NOMO-1 (cell line): Measurements from ENCODE around the gene TMEM255B.

Experiments
- DNase-seq, 2 experiments: peaks; one replicate each; lab custom pipeline; 2025; ENCODE audit not compliant: unreplicated experiment in 2 of 2; lab: John Stamatoyannopoulos, UW

TMEM255B gene

GRCh38 chr13:113765564-113765910 lies 6.5 kb downstream of the TMEM255B start:
- DNase-seq, result no peak

- no peak for DNase-seq
Observed at GRCh38 chr13:113766035-113766800, 7.2 kb downstream of the TMEM255B start.

- no peak for DNase-seq
Observed at GRCh38 chr13:113767366-113767765, 8.3 kb downstream of the TMEM255B start.

GRCh38 chr13:113768018-113768905 lies 9.2 kb downstream of the TMEM255B start:
- DNase-seq, result no peak

GRCh38 chr13:113769106-113769505 lies 10.1 kb downstream of the TMEM255B start:
- no peak for DNase-seq

GRCh38 chr13:113769881-113770280 lies 10.9 kb downstream of the TMEM255B start:
- DNase-seq, result no peak

GRCh38 chr13:113770441-113770840 lies 11.4 kb downstream of the TMEM255B start:
- DNase-seq, result no peak

- DNase-seq, result no peak
Observed at GRCh38 chr13:113770937-113771336, 11.9 kb downstream of the TMEM255B start.

GRCh38 chr13:113771709-113772331 lies 12.8 kb downstream of the TMEM255B start:
- DNase-seq, result peak in 1 of 2 experiments; percentile 53

- DNase-seq, result peak in 1 of 2 experiments; percentile 5
Observed at GRCh38 chr13:113774177-113775107, 15.4 kb downstream of the TMEM255B start.

GRCh38 chr13:113775451-113776145 lies 16.6 kb downstream of the TMEM255B start:
- no peak for DNase-seq

GRCh38 chr13:113776231-113777125 lies 17.5 kb downstream of the TMEM255B start:
- DNase-seq, result no peak

- no peak for DNase-seq
Observed at GRCh38 chr13:113777311-113778260, 18.6 kb downstream of the TMEM255B start.

GRCh38 chr13:113781571-113781970 lies 22.5 kb downstream of the TMEM255B start:
- DNase-seq, result no peak

- DNase-seq, result no peak
Observed at GRCh38 chr13:113782472-113782871, 23.4 kb downstream of the TMEM255B start.

- DNase-seq, result no peak
Observed at GRCh38 chr13:113783200-113783881, 24.3 kb downstream of the TMEM255B start.
